IMR-90 (cell line): ENCODE results near the gene ARHGAP24. TPM values are rescaled to one million over a fixed set of nuclear protein-coding genes. Genes with fewer than 3 reads are reported as not detected.

Experiments
- ATAC-seq: fragments of 200-7000 bp; cut with Tn5 transposase; 2 replicates; pipeline ENCODE4 v1.9.1; 2020; ENCODE audit warnings: low read depth, mild to moderate bottlenecking, moderate library complexity
- BruUV-seq: library from RNA; stranded (reverse); fragments of 400-500 nt; replicated peaks from 2 replicates; lab custom pipeline; 2021; lab: Mats Ljungman, UMichigan
- CTCF ChIA-PET: fragments of 300-600 bp; formaldehyde crosslinking; extraction: SDS; loops from one replicate; lab custom pipeline; 2021; ENCODE audit warnings: antibody characterized with exemption; lab: Yijun Ruan, JAX
- POLR2A ChIA-PET: fragments of 300-600 bp; sonication (Branson Sonifier 250); formaldehyde crosslinking; loops from one replicate; lab custom pipeline; 2022; ENCODE audit warnings: antibody characterized with exemption; ENCODE audit not compliant: unreplicated experiment; lab: Charles Lee
- DNase-seq: peaks from one replicate; pipeline ENCODE4 v3.0.0; 2013
- H2AFZ ChIP-seq: replicated peaks from 2 replicates; pipeline ENCODE3; 2013; ENCODE audit warnings: low read length, mild to moderate bottlenecking; ENCODE audit not compliant: poor library complexity
- H2AK5ac ChIP-seq: 2 replicates; pipeline ENCODE4 v1.6.1; 2013; ENCODE audit warnings: low read depth, low read length, inconsistent platforms
- H2AK9ac ChIP-seq: replicated peaks from 2 replicates; pipeline ENCODE3; 2013; ENCODE audit warnings: mild to moderate bottlenecking, low read depth, low read length, moderate library complexity; ENCODE audit not compliant: poor library complexity
- H2BK120ac ChIP-seq: 2 replicates; pipeline ENCODE4 v1.6.1; 2013; ENCODE audit warnings: low read depth, low read length, inconsistent platforms
- H2BK15ac ChIP-seq: 3 replicates; pipeline ENCODE4 v1.6.1; 2013; ENCODE audit warnings: low read depth, low read length, inconsistent platforms
- H2BK20ac ChIP-seq: 2 replicates; pipeline ENCODE4 v1.6.1; 2013; ENCODE audit warnings: low read depth, mild to moderate bottlenecking, inconsistent platforms, low read length, moderate library complexity
- H2BK5ac ChIP-seq: 2 replicates; pipeline ENCODE4 v1.6.1; 2013; ENCODE audit warnings: mild to moderate bottlenecking, low read depth, low read length, inconsistent platforms; ENCODE audit not compliant: poor library complexity, severe bottlenecking
- H3K14ac ChIP-seq: replicated peaks from 2 replicates; pipeline ENCODE4 v1.6.1; 2013; ENCODE audit warnings: low read depth, low read length, inconsistent platforms
- H3K18ac ChIP-seq: 2 replicates; pipeline ENCODE4 v1.6.1; 2013; ENCODE audit warnings: low read depth, low read length, control low read depth
- H3K23ac ChIP-seq: 2 replicates; pipeline ENCODE4 v1.6.1; 2013; ENCODE audit warnings: low read depth, low read length, inconsistent platforms
- H3K27ac ChIP-seq: 2 replicates; pipeline ENCODE4 v1.5.1; 2013; ENCODE audit warnings: mild to moderate bottlenecking, control low read depth, low read length; ENCODE audit not compliant: insufficient read depth
- H3K27me3 ChIP-seq: 2 replicates; pipeline ENCODE4 v1.6.1; 2013; ENCODE audit warnings: low read length; ENCODE audit not compliant: control insufficient read depth, insufficient read depth
- H3K36me3 ChIP-seq: 2 replicates; pipeline ENCODE4 v1.6.1; 2013; ENCODE audit warnings: low read length, mixed read lengths; ENCODE audit not compliant: control insufficient read depth, insufficient read depth
- H3K4ac ChIP-seq: 2 replicates; pipeline ENCODE4 v1.6.1; 2013; ENCODE audit warnings: low read depth, low read length, inconsistent platforms
- H3K4me1 ChIP-seq: 2 replicates; pipeline ENCODE4 v1.6.1; 2013; ENCODE audit warnings: low read length, mixed read lengths; ENCODE audit not compliant: control insufficient read depth, insufficient read depth
- H3K4me2 ChIP-seq: 2 replicates; pipeline ENCODE4 v1.6.1; 2013; ENCODE audit warnings: low read depth, mild to moderate bottlenecking, control low read depth, low read length, moderate library complexity
- H3K4me3 ChIP-seq: 2 replicates; pipeline ENCODE4 v1.5.1; 2013; ENCODE audit warnings: low read depth, mild to moderate bottlenecking, control low read depth, low read length, moderate library complexity; ENCODE audit not compliant: insufficient read depth
- H3K56ac ChIP-seq: 2 replicates; pipeline ENCODE4 v1.6.1; 2013; ENCODE audit warnings: low read length, inconsistent platforms; ENCODE audit not compliant: insufficient read depth; ENCODE audit errors: extremely low read depth
- H3K79me1 ChIP-seq, 2 experiments: 2 replicates each; pipeline ENCODE4 v1.6.1; 2013; ENCODE audit warnings: low read length in 2 of 2, inconsistent platforms in 1 of 2, low read depth in 1 of 2
- H3K9ac ChIP-seq: 2 replicates; pipeline ENCODE4 v1.6.1; 2013; ENCODE audit warnings: low read depth, low read length, control low read depth
- H3K9me1 ChIP-seq: 2 replicates; pipeline ENCODE4 v1.6.1; 2013; ENCODE audit warnings: low read length, inconsistent platforms; ENCODE audit not compliant: insufficient read depth
- H3K9me3 ChIP-seq: 2 replicates; pipeline ENCODE4 v1.6.1; 2013; ENCODE audit warnings: low read length; ENCODE audit not compliant: control insufficient read depth, insufficient read depth
- H4K20me1 ChIP-seq: 2 replicates; pipeline ENCODE4 v1.6.1; 2013; ENCODE audit warnings: low read length, inconsistent platforms; ENCODE audit not compliant: insufficient read depth
- H4K5ac ChIP-seq: 2 replicates; pipeline ENCODE4 v1.6.1; 2013; ENCODE audit warnings: mild to moderate bottlenecking, low read depth, low read length, control low read depth
- H4K8ac ChIP-seq, 2 experiments: 2 replicates each; pipeline ENCODE4 v1.6.1; 2013; ENCODE audit warnings: low read depth in 2 of 2, low read length in 2 of 2, control low read depth in 1 of 2, inconsistent platforms in 1 of 2
- H4K91ac ChIP-seq: 2 replicates; pipeline ENCODE4 v1.6.1; 2013; ENCODE audit warnings: low read depth, low read length, inconsistent platforms; ENCODE audit not compliant: insufficient read depth
- BHLHE40 ChIP-seq: fragments of 150-350 bp; IDR thresholded peaks from 2 replicates; pipeline ENCODE4 v1.6.1; 2016; ENCODE audit warnings: mild to moderate bottlenecking, low read depth, low read length
- CEBPB ChIP-seq: IDR thresholded peaks from 2 replicates; pipeline ENCODE4 v1.6.1; 2012; ENCODE audit warnings: low read depth, low read length, improper control_type of control experiment
- CHD1 ChIP-seq: IDR thresholded peaks from 2 replicates; pipeline ENCODE4 v1.6.1; 2012; ENCODE audit warnings: low read depth, low read length, improper control_type of control experiment
- CTCF ChIP-seq: conservative IDR thresholded peaks from 2 replicates; pipeline ENCODE4 v1.5.1; 2012; ENCODE audit warnings: mild to moderate bottlenecking, low read depth, low read length, improper control_type of control experiment
- ELK1 ChIP-seq: fragments of 150-350 bp; IDR thresholded peaks from 2 replicates; pipeline ENCODE4 v1.6.1; 2016; ENCODE audit warnings: low read depth, mild to moderate bottlenecking, low read length, moderate library complexity, borderline replicate concordance
- FOS ChIP-seq: fragments of 150-350 bp; IDR thresholded peaks from 2 replicates; pipeline ENCODE4 v1.6.1; 2016; ENCODE audit warnings: low read depth, low read length
- MAFK ChIP-seq: IDR thresholded peaks from 2 replicates; pipeline ENCODE4 v1.6.1; 2012; ENCODE audit warnings: low read depth, low read length, improper control_type of control experiment
- MAZ ChIP-seq: IDR thresholded peaks from 2 replicates; pipeline ENCODE4 v1.6.1; 2012; ENCODE audit warnings: low read depth, mild to moderate bottlenecking, low read length, improper control_type of control experiment, moderate library complexity, borderline replicate concordance
- MXI1 ChIP-seq: IDR thresholded peaks from 2 replicates; pipeline ENCODE4 v1.6.1; 2012; ENCODE audit warnings: low read depth, mild to moderate bottlenecking, low read length, moderate library complexity, borderline replicate concordance
- NFE2L2 ChIP-seq: fragments of 150-350 bp; IDR thresholded peaks from 2 replicates; pipeline ENCODE4 v1.6.1; 2016; ENCODE audit warnings: low read depth, mild to moderate bottlenecking, low read length
- POLR2A ChIP-seq: IDR thresholded peaks from 2 replicates; pipeline ENCODE4 v1.6.1; 2012; ENCODE audit warnings: mild to moderate bottlenecking, low read depth, low read length
- RAD21 ChIP-seq: IDR thresholded peaks from 2 replicates; pipeline ENCODE4 v1.6.1; 2012; ENCODE audit warnings: low read length, improper control_type of control experiment
- RCOR1 ChIP-seq: IDR thresholded peaks from 2 replicates; pipeline ENCODE4 v1.6.1; 2012; ENCODE audit warnings: mild to moderate bottlenecking, low read length, improper control_type of control experiment; ENCODE audit not compliant: insufficient replicate concordance
- RFX5 ChIP-seq: IDR thresholded peaks from 2 replicates; pipeline ENCODE4 v1.8.0; 2012; ENCODE audit warnings: low read depth, mild to moderate bottlenecking, low read length, moderate library complexity
- SMC3 ChIP-seq: fragments of 150-350 bp; IDR thresholded peaks from 2 replicates; pipeline ENCODE4 v1.6.1; 2016; ENCODE audit warnings: low read depth, mild to moderate bottlenecking, antibody characterized with exemption, low read length, moderate library complexity
- WGBS, 2 experiments: methylation state at CpG; one replicate each; pipeline versions ENCODE4 v1.1.5 to v1.1.7; 2013; ENCODE audit warnings: missing lambda C conversion rate in 2 of 2; ENCODE audit not compliant: insufficient read length in 1 of 2; ENCODE audit errors: extremely low coverage in 2 of 2; 5-methylcytosine and 5-hydroxymethylcytosine counted together
- dilution Hi-C: fragments of 300-500 bp; cut with HindIII; formaldehyde crosslinking; loops from one replicate; pipeline ENCODE4 v1.14.3; 2018; ENCODE audit warnings: low sequenced_read_pairs; ENCODE audit not compliant: unreplicated experiment
- in situ Hi-C: fragments of 300-500 bp; cut with MboI; formaldehyde crosslinking; loops from 3 replicates; pipeline ENCODE4 v1.14.3; 2019; ENCODE audit warnings: low sequenced_read_pairs, inconsistent platforms, mixed read lengths
- intact Hi-C: fragments of 100-400 bp; cut with micrococcal nuclease; formaldehyde crosslinking; loops from 2 replicates; pipeline ENCODE4 v1.10.0; 2022
- polyA plus RNA-seq, 3 experiments: library from polyadenylated mRNA; depleted of rRNA; stranded (reverse); fragments of >200 nt; gene quantifications; 2 replicates each; pipeline ENCODE4 v1.2.3, GENCODE V29; 2012; ENCODE audit warnings: low replicate concordance in 1 of 3
- total RNA-seq: library from RNA; depleted of rRNA; stranded (reverse); fragments of >200 nt; gene quantifications from 2 replicates; pipeline ENCODE4 v1.2.3, GENCODE V29; 2012

ARHGAP24 gene
- total and polyA plus RNA-seq, 2 of the 4 experiments (the other 2 are of a cell fraction): 11.9 to 24.0 TPM

- BruUV-seq: no TSS peak
- no peak for DNase-seq
- TF ChIP-seq RAD21: no peak
- TF ChIP-seq CTCF: no peak
- no peak for TF ChIP-seq SMC3
- no peak for TF ChIP-seq MAZ
- no peak for TF ChIP-seq CHD1
- TF ChIP-seq BHLHE40: no peak
- no peak for TF ChIP-seq RFX5
- TF ChIP-seq MXI1: no peak
- no peak for TF ChIP-seq POLR2A
- no peak for TF ChIP-seq RCOR1
- TF ChIP-seq ELK1: no peak
- no peak for TF ChIP-seq NFE2L2
- TF ChIP-seq MAFK: no peak
- no peak for TF ChIP-seq CEBPB
- TF ChIP-seq FOS: no peak
Observed at GRCh38 chr4:85557016-85557901, 82.3 kb downstream of the ARHGAP24 start.

More at GRCh38 chr4:85557016-85557901, 82.3 kb downstream of the ARHGAP24 start:
- ChIA-PET CTCF (no interaction called here), POLR2A (no interaction called here)
- Histone ChIP-seq H3K56ac (no peak overlapping the region), H2BK15ac (no peak overlapping the region), H3K27me3 (no peaks in the 10 kb centered on the region), H3K4ac (no peak overlapping the region), H4K8ac (no peak overlapping the region), H3K27ac (no peak overlapping the region), H2BK20ac (no peak overlapping the region), H2AK5ac (no peak overlapping the region), H2BK5ac (no peak overlapping the region), H3K4me2 (no peak overlapping the region), H3K9me1 (no peaks in the 10 kb centered on the region), H4K20me1 (no peaks in the 10 kb centered on the region), H3K18ac (no peak overlapping the region), H3K14ac (no peak overlapping the region), H2BK120ac (no peak overlapping the region), H3K4me1 (no peaks in the 10 kb centered on the region), H3K9ac (no peak overlapping the region), H2AK9ac (no peak overlapping the region), H3K4me3 (no peak overlapping the region), H4K5ac (no peak overlapping the region), H3K79me1 (no peaks in the 10 kb centered on the region), H3K36me3 (no peaks in the 10 kb centered on the region), H2AFZ (no peak overlapping the region), H3K9me3 (no peaks in the 10 kb centered on the region), H4K91ac (no peak overlapping the region), H3K23ac (no peak overlapping the region)
- no peak for ATAC-seq
- intact Hi-C loops (no loop called here), dilution Hi-C loops (no loop called here), in situ Hi-C loops (no loop called here)
- no CpG with 5 or more reads among the region's 6 CpGs for WGBS, 2 experiments
